NCI-H82 (cell line): ENCODE data around the gene PDLIM4.
A peak's percentile ranks its signal among the peaks of the same experiment; 100 is the strongest.

ENCODE experiments used
- DNase-seq: peaks from one replicate; lab custom pipeline; 2025; lab: John Stamatoyannopoulos, UW

Gene PDLIM4

DNA sequence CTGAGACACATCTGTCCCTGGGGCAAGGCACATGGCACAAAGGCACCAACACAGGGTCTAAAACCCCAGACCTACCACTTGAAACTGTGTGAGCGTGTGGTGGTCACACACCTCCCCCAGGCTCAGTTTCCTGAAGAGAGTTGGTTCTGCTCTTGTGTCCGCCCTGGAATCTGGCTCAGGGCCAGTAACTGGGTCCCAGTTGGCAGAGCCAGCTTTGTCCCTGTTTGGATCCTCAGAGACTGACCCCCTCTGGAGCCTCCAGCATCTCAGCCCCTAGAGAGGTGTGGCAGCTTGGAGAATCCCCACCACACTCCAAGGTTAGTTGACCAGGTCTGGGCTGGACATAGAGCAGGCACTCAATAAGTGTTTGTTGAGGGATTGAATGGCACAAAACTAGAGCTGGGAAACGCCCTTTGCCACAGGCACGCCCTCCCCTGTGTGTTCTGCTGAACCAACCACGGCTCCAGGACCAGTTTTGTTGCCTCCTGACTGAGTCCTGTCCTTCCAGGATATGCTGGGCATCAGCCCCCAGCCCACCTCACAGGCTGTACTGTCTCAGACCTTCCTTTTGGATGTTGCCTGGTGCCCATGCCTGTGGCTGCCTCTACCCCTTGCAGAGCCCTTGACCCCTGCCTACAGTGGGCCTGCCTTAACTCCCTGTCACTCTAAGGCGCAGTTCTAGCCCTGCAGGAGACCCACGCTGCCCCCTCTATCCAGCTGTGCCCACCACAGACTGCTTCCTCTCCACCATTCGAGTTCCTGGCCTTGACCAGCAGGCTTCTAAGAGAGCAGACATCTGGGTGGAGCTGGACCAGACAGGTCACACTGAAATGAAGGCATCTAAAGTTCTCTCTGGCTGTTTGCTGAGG lies 3.8 kb upstream of the PDLIM4 start:
- DNase-seq: no peak

DNA sequence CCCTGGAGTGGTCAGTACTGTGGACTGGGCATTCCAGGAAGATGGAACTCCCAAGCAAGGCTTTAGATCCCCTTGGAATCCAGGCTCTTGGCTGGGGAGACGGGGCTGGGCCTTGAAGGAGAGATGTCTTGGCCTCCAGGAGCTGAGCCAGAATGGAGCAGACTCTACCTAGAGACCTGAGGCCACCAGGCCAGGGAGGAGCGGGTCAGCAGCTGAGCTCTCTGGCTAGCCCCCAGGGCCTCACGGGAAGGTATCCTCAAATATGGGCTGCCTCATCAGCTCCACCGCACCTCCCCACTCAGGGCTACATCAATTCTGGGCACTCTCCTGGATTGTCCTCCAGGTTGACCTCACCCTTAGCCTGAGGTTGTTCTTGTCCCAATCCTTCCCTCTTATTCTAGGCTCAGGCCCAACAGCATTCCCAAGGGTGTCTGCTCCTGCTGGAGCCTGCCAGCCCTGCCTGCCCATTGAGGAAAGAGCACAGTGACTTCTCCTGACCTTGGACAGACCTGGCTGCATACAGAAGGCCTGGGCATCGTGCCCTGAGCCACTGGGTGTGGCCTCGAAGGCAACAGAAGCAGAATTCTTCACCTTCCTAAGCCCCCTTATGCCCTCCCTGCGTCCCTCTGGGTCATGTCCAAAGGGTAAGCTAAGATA lies 3.0 kb upstream of the PDLIM4 start:
- no peak for DNase-seq

DNA sequence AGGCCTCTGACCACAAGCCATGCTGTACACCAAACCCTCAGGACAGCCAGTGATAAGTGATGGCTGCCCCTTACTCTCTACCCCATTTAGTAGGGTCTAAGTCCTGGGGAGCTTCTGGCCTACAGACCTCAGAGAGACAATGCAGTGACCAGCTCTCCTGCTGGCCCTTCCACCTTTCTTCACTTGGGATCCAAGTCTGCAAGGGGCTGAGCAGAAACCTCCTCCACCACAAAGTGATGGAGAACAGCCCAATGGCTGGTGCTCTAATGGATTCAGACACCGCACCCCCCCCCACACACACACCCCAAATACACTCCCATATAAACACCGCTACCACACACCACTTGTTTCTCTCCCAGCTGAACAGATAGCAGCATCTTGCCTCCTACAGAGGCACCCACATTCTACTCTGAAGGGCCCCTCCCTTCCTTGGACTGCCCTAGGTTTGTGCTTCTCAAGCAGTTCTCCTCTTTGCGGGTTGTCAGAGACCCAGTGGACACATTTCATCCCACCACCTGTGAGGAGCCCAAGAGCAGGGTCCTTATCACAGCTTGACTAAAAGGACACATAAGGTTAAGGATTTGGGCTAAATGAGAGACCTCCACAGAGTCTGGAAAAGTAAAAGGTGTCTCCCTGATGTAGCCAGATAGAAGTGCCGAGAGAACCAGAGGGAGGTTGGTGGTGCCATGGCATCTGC lies 1.3 kb upstream of the PDLIM4 start:
- no peak for DNase-seq

DNA sequence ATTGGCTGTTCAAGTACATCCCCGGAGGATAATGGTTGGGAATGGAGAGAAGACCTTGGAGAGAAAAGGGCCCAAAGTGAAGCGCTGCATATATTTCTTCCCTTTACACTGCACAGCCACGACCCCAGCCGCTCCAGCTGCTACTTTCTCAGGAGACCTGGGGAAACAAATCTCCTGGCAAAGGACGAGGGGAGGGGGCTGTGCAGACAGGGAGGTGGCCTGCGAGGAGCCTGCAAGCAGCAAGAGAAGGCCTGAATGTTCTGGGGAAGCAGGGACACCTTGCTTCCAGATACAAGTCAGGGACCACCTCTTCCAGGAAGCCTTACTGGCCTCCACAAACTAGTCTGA lies 739 bp upstream of the PDLIM4 start:
- DNase-seq: no peak

DNA sequence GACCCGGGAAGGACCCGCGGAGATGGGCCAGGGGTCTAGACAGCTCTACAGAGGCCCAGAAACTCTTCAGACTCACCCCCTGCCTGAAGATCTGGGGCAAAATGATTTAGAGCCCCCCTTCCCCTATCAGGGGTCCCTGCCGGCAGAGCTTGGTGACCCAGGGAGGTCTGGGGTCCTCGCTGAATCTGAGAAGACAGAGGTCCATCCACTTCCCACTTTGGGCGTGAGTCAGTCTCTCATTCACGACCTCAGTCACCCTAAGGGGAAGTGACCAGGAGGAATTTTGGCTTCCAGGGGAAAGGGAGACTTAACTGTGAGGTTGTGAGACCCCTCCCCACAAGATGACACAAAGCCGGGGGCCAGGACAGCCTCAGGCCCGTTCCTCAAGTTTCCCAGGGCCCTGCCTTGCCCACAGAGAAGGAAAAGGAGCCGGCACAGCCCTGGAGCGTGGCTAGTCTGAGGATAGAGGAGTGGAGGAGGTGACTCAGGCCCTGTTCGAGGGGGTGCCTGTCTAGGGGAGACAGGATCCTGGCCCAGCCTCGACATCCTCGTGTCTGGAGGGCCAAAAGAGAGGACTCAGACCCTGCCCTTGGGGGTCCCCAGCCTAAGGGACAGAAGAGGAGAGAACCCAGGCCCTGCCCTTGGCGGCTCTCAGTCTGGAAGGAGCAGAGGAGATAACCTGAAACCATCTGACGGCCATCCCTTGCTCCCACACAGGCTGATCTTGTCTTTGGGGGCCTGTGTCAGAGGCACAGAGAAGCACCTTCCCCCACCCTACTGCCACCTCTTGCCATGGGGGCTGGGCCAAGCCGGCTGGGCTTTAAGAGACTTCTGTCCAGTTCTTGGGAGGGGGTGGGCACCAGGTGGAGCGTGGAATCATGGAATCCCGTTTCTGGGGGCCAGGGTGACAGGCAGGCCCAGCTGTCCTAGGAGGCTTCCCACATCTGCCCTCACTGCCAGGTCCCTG lies 889 bp downstream of the PDLIM4 start:
- peak; percentile 71 for DNase-seq

DNA sequence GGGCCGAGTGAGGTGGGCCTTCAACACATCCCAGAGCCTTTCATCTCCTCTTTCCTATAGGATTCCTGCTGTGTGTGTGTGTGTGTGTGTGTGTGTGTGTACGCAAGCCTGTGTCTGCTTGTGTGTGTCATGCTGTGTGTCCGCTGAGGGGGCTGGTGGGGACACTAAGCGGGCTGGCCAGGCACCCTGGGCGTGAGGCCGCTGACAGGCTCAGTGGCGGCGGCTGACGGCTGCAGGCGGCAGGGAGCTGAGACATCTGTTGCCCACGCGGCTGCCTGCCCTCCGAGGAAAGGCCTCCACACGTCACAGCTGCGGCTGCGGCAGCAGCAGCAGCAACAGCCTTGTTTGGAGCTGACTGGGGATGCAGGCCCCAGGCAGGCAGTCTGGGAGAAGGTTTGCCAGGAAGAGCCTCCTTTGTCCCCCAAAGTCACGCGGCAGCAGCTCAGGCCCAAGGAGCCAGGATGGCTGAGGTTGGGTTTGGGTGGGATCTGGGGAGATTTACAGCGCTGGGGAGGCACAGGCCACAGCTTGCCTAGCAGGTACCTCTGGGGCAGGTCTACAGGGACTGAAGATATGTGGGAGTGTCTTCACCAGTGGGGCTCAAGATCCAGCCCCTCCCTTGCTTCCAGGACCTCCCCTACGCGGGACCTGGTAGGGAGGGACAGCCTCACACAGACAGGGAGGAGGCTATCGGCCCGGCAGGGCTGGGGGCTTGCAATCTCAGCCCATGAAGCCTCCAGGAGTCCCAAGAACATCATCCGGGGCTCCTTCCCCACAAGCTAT lies 1.8 kb downstream of the PDLIM4 start:
- DNase-seq: peak; percentile 76

DNA sequence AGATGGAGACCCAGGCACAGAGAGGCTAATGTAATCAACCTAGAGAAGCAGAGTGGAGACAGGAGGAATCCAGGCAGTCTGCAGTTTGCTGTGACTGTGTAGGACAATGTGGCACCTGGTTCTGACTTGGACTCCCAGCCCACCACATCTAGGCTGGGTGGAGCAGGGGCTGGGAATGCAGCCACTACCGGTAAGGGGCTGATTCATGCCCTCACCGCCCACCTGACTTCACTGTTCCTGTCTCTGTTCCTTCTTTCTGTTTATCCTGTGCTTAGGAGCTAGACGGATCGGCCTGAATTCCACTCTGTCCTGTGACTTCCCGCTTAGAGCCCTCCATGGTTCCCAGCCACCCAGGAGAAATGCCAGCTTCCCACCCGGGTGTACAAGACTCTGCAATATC lies 2.6 kb downstream of the PDLIM4 start:
- DNase-seq: no peak

DNA sequence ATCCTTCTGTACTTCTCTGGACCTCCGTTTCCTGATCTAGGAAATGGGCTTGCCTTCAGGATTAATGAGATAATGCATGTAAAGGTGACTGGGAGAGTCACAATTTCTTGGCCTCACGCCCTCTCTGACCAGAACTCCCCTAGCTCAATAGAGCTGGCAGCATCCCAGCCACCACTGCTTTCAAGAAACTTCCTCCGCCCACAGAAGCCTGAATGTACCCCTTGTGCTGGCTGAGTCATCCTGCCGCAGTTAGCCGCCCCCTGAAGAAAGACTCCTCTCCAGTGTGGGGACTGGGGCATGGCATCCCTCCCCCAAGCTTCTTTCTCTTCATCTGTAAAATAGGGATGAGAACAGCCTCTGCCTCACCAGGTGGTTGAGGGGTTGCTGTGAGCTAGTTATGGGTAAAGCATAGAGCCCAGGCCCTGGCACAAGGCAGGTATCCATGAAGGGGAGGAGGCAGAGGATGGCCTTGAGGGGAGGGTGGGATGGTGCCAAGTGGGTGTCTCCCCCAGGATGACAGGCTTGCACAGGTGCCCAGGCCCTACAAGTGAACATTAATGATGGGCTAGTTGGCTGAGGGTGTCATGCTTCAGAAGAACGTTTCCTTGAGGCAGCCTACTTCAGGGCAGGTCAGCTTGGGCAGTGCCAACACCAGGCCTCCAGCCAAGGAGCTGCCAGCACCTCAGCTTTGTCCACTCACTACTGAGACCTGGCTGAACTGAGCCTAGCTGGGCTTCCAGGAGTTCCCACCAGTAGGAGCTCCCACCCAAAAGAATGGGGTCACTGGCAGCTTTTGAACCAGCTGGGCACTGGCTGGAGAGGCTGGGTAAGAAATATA lies 3.4 kb downstream of the PDLIM4 start:
- no peak for DNase-seq

DNA sequence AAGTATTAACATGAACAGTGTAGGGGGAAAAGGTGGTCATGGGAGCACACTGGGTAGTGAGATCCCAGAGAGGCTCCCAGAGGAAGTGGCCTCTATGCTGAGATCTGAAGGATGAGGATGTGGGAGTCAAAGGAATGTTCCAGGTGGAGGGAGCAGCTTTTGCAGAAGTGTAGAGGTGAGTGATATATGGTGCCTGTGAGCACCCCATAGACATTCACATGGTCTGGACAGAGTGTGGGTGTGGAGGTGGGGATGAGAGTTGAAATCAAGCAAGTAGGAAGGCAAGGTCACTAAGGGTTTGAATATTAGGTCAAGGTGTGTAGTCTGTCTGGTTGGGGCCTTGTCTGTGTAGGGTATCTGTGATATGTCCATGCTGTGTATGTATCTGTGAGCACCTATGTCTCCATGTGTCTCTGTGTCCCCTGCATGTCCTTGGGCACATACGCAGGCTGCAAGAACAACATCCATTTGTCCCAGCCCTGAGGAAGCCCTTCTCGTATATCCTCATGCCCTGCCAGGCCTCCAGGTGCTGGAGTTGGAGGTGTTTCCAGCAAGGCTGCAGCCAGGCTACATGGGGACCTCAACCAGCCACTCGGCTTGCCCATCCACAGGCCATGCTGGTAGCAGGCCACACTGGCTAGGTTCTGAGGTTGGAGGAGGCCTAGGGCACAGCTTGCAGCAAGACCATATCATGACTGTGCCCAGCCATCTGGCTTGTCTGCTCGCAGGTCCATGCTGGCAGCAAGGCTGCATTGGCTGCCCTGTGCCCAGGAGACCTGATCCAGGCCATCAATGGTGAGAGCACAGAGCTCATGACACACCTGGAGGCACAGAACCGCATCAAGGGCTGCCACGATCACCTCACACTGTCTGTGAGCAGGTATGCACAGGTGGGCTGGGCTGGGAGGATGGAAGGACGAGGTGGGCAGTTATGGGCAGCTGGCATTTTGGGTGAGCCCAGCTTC lies 4.7 kb downstream of the PDLIM4 start:
- no peak for DNase-seq

DNA sequence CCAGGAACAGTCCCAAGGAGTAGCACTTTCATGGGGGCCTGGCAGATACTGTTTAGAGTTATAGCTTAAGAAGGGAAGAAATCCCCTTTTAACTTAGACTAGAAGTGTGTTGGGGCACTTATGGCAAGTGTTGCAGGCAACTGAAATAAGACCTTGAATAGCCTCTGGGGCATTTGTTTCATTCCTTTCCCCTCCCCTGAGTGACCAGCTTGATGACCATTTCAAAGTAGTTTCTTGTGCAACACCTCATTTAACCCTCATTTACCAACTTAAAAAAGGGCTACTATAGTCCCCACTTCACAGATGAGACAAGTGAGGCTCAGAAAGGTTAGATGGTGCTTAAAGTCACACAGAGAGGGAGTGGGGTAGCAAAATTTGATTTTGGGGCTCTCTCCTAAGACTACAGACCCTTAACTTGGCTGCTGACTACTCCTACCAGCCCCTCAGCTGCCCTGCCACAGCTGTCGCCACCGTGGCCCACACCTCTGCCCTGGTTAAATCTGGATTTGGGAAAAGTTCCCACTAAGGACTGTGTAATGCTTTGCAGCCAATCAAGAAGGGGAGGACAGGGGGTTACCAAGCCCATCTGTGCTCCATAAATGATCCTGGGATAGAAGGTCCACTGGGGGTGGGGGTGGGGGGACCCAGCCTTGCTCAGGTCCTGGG lies 5.5 kb downstream of the PDLIM4 start:
- no peak for DNase-seq

DNA sequence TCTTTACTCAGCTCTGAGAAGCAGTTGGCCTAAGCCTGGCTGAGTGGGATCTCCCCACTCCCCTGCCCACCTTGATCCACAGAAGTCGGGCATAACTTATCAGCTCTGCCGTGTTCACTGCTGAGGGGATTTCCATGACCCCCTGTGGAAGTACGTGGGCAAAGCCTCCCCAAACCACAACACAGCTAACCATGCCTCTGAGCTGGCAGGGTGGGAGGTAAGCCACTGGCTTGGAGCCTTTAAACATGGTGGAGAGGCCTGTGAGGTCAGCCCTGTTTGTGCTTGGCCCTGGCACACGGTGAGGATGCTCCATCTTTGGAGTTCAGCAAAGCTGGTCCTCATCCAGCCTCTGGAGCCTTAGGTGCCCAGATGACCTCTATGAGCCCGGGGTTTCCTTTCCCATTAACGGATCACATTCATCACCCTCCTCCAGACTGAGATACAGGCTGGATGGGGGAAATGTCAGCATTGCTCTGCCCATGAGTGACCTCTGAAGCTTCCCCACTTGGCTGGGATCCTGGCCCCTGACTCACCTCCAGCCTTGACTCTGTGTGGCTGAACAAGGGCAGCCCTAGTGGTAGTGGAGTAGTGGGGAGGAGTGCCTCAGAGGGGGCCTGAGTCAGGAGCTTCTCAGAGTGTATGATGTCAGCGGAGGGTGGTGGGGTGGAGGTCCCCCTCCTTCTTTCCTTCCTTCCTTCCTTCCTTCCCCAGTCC lies 6.2 kb downstream of the PDLIM4 start:
- DNase-seq: no peak

DNA sequence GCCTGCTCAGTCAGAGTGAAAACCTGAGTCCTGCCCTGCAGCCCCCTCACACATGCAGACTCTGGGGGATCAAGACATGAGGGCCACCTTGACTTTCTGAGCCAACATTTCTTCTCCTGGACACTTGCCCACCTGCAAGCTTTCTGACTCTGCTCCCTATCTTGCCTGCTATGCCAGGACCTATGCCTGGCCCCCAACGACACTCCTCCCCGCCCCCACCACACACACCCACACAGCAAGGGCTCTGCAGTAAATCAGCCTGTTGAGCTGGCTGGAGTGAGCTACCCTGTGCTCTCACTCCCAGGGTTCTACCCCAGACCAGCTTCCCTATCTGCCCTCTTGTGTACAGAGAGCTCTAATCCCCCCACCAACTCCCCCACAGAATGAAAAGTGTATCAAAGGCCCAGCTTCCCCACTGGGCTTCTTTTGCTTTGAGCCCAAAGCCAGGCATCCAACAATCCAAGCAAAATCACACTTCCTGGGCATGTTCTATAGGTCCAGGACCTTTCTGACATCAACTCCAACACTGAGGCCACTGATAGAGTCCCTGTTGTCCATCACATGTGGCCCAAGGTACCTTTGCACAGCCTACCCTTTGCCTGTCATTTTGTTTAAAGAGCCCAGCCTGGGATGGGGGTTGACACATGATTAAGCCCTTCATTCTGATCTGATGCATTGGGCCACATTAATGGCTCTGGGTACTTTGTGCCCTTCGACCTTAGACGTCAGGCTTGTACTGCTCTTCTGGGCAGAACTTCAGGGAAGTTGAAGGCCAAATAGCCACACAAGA lies 7.2 kb downstream of the PDLIM4 start:
- DNase-seq: no peak

DNA sequence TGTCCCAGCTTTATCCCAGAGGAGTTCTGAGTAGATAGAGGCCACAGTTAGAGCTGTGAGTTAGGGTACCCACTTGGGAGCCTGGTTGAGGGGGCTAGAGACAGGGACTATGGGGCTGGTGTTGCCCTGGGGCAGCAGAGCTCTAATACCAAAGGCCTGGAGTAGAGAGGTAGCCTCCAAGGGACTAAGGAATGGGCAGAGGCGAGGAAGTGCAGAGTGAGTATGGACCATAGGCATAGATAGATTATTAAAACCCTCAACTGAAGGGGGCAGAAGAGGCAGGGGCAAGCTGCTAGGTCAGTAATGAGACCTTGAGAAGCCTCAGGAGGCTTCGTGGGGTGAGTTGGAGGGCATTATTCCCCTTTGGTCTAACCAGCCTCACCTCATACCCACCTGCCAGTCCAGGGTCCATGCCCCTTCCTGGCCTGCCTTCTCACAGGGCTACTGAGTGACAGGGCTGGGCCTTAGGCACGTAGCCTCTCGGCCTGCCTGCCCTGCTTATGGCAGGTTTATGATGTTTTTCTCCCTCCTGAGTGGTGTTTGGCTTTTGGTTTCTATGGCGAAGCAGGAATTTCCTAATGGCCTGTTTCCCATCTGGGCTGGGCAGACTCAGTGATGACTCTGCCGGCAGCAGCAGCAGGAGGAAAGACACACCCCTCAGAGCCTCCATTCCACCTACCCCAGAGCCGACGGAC lies 8.0 kb downstream of the PDLIM4 start:
- DNase-seq: no peak

DNA sequence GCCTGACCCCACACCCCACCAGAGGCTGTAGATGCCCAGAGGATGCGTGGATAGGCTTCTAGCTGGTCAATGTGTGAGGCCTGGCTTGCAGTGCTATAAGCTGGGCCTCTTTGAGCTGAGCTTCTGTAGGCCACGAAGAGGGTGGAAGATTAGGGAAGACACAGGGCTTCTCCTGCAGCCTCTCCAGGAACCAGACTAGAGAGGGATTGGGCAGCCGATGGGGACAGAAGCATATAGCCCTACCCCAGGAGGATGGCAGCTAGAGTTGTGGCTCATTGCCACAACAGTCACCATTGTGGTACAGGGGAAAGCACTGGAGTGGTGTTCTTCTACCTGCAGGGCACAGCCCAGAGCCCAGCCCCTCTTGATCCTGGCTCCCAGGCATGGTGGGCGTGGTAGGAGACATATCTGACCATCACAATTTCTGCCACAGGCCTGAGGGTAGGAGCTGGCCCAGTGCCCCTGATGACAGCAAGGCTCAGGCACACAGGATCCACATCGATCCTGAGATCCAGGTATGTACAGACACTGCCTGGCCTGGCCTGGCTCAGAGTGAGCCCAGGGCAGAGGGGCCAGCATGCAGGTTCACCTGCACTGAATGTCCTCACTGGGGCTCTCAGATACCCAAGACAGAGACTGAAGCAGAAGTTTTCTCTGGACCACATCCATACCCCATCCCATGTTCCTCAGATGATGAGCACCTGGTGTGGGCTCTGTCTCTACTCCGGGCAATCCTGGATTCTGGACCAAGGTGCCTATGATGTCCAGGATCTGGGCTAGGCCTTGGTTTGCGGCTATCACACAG lies 8.7 kb downstream of the PDLIM4 start:
- DNase-seq: no peak

DNA sequence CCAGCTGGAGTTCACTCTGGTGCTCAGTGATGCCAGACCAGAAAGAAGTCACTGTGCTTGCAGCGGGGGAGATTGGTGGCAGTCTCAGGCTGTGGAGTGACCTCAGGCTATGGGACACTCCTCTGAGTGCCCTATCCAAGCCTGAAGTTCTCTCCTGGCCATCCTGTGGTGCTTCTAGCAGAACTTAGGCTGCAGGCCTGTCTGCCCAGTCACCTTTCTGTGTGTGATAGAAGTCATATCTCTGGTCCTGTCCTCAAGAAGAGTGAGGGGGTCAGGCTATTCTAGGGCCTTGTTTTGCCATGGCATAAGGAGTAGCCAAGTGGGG lies 9.3 kb downstream of the PDLIM4 start:
- DNase-seq: no peak
